Astrocyte (in vitro differentiated cells and primary cell): ENCODE results near the gene OSM.

Source experiments
- CTCF ChIP-seq: IDR thresholded peaks from 2 replicates; pipeline ENCODE4 v1.5.1; 2011; ENCODE audit warnings: low read depth, mild to moderate bottlenecking, inconsistent platforms, low read length, moderate library complexity; ENCODE audit not compliant: insufficient read depth
- EZH2 ChIP-seq: IDR thresholded peaks from 2 replicates; pipeline ENCODE4 v1.6.1; 2012; ENCODE audit warnings: mild to moderate bottlenecking, low read length, inconsistent platforms; ENCODE audit not compliant: insufficient read depth

DNA sequence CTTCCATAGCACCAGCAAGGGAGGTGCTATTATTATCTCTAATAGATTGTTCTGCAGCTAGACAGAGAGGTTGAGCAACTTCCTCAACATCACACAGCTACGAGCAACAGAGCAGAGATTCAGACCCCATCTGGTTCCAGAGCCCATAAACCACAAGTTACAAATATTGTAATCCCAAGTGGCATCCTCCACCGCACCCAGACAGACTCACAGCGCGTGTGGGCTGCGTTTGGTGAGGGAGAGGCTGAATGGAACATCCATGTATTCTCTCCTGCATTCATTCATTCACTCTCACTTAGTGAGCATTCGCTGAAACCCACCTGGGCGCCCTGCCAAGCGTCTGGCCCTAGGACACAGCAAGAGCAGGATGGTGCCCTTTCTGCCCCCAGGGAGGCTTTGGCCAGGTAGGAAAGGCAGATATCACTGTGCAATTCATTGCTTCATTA lies 53.6 kb downstream of the OSM start:
- no peak for TF ChIP-seq CTCF
- TF ChIP-seq EZH2, result no peak
